Spleen (tissue), 7 donors: ENCODE results near the gene CCDC43.
A peak's percentile ranks its signal among the peaks of the same experiment; 100 is the strongest.

Experiments used
- POLR2A ChIP-seq, 3 donors: fragments of 450-650 bp; IDR thresholded peaks; one replicate each; pipeline ENCODE4 v1.5.1; 2017; ENCODE audit warnings: antibody characterized with exemption in 3 of 3, mild to moderate bottlenecking in 1 of 3
- POLR2AphosphoS5 ChIP-seq, 3 donors: sonication (generic); formaldehyde crosslinking; IDR thresholded peaks; one replicate each; pipeline ENCODE4 v1.5.1; 2017; ENCODE audit warnings: antibody characterized with exemption in 3 of 3
- TF ChIP-seq, protein P1 (sequence below), 11 experiments: fragments of 200-600 bp in 7 of 11; fragments of 450-650 bp in 4 of 11; sonication (generic) in 4 of 11; IDR thresholded peaks in 8 of 11; conservative IDR thresholded peaks in 3 of 11; 1 replicate in 7 of 11; 2 replicates in 4 of 11; pipeline versions ENCODE4 v1.4.0 to v1.8.0; 2016 to 2021; ENCODE audit warnings: antibody characterized with exemption in 11 of 11, inconsistent platforms in 4 of 11, mild to moderate bottlenecking in 1 of 11
- donor health status: DM: no; HTN: no; CAD: no; lungs with moderate emphysema.
- donor health status: DM: no; HTN: no; CAD: no.
- donor health status: DM: no; HTN: no; CAD: no.

DNA sequence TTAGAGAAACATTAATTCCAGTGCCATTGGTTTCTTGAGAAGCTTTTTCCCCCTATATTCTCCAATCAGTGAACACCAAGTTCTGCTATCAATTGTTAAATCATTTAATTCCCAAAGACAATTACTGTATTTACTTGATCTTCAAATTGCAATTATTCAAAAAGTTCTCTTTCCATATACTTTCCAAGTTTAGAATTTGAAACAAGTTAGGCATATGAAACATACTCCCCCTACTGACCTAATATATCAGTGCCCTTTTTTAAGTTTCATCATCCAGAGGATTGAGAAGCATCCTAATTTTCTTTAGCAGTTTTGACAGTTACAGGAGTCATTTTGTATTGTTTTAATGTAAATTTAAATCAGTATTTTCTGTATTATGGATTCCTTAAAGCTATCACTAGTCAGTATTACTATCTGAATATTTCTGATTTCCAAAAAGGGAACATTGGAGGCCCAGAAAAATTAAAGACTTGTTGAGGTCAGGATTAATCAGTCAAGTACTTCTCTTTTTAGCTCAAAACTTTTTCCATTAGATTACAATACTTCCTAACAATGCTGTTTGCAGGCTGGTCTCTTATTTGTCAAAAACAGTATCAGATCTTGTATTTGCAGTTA lies 17.0 kb downstream of the CCDC43 start:
- TF ChIP-seq, protein P1, sequence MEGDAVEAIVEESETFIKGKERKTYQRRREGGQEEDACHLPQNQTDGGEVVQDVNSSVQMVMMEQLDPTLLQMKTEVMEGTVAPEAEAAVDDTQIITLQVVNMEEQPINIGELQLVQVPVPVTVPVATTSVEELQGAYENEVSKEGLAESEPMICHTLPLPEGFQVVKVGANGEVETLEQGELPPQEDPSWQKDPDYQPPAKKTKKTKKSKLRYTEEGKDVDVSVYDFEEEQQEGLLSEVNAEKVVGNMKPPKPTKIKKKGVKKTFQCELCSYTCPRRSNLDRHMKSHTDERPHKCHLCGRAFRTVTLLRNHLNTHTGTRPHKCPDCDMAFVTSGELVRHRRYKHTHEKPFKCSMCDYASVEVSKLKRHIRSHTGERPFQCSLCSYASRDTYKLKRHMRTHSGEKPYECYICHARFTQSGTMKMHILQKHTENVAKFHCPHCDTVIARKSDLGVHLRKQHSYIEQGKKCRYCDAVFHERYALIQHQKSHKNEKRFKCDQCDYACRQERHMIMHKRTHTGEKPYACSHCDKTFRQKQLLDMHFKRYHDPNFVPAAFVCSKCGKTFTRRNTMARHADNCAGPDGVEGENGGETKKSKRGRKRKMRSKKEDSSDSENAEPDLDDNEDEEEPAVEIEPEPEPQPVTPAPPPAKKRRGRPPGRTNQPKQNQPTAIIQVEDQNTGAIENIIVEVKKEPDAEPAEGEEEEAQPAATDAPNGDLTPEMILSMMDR (IDR thresholded peaks at IDR 0.05 in 8 of 11, conservative IDR thresholded peaks at IDR 0.05 in 3 of 11), result peak in 6 of 11 experiments; percentile 20 to 39 (median 36)
- TF ChIP-seq POLR2A (IDR thresholded peaks at IDR 0.05) (no peak), POLR2AphosphoS5 (IDR thresholded peaks at IDR 0.05) (no peak)
